MG63 (cell line): ENCODE results near the gene KRTDAP. TPM values are rescaled to one million over a fixed set of nuclear protein-coding genes. Genes with fewer than 3 reads are reported as not detected.
"Not testable (repeated sequence)": the region's sequence is repeated elsewhere in the genome, so short reads cannot be mapped to it uniquely, and the experiment has no call there.

Experiments
- DNase-seq: peaks from one replicate; pipeline ENCODE4 v3.0.0-alpha.2; 2020
- H3K27me3 ChIP-seq: fragments of 250-450 bp; sonication (Bioruptor Pico); 2 replicates; pipeline ENCODE4 v1.5.1; 2020; ENCODE audit warnings: mild to moderate bottlenecking, moderate library complexity
- H3K36me3 ChIP-seq: fragments of 250-450 bp; sonication (Bioruptor Pico); 2 replicates; pipeline ENCODE4 v1.5.1; 2020; ENCODE audit warnings: mild to moderate bottlenecking, moderate library complexity
- H3K4me3 ChIP-seq: fragments of 250-450 bp; sonication (Bioruptor Pico); 2 replicates; pipeline ENCODE4 v1.5.1; 2020; ENCODE audit warnings: mild to moderate bottlenecking, moderate library complexity
- H3K9me3 ChIP-seq: fragments of 250-450 bp; sonication (Bioruptor Pico); 2 replicates; pipeline ENCODE4 v1.5.1; 2020; ENCODE audit warnings: mild to moderate bottlenecking, moderate library complexity
- total RNA-seq: library from RNA; depleted of rRNA; stranded (reverse); fragments of >200 nt; shearing (Covaris generic); gene quantifications from 2 replicates; pipeline ENCODE4 v1.2.3, GENCODE V29; 2014; ENCODE audit warnings: low replicate concordance

The KRTDAP gene
- total RNA-seq, 1 experiment from 2014 or later: not detected

DNA sequence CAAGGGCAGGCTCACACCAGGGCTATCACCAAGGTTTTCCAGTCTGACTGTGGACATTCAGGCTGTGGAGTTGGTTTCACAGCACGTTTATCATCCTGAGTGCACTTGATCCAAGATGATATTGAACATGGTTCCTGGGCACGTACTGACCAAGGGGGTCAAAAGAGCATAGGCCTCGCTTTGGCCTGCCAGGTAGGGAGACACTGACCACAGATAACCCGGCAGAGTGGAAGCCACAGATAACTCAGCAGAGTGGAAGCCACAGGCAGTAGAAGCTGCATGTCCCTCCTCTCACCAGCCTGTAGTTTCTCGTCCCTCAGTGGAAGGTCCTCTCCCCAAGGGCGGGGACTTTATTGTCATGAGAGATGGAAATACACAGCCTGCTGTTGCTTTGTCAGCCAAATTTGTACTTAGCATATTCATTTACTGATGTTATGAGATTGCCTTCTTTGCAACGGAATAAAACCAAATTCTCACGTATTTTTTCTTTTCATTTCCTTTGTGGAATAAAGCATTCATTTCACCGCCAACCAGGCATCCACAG lies 8.8 kb upstream of the KRTDAP start:
- H3K36me3 ChIP-seq: no peaks in the 10 kb centered on the region
- DNase-seq: no peak
- H3K27me3 ChIP-seq: peaks cover 3% of the 10 kb centered on the region; the same call in 1 of the 2 replicates
- no peaks in the 10 kb centered on the region for H3K9me3 ChIP-seq
- H3K4me3 ChIP-seq: no peak overlapping the region

DNA sequence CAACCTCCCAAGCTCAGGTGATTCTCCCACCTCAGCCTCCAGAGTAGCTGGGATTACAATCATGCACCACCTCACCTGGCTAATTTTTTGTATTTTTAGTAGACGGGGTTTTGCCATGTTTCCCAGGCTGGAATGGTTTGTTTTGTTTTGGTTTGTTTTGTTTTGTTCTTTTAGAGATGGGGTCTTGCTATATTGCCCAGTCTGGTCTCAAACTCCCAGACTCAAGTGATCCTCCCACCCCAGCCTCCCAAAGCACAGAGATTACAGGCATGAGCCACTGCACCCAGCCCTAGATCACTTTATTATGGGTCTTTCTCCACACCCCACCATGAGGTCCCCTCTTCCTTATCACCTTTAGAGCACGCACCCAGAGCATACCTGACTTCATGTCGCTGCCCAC lies 8.0 kb upstream of the KRTDAP start:
- Histone ChIP-seq H3K27me3 (peaks cover 2% of the 10 kb centered on the region; the same call in 1 of the 2 replicates), H3K36me3 (no peaks in the 10 kb centered on the region), H3K4me3 (no peak overlapping the region), H3K9me3 (no peaks in the 10 kb centered on the region)
- no peak for DNase-seq

DNA sequence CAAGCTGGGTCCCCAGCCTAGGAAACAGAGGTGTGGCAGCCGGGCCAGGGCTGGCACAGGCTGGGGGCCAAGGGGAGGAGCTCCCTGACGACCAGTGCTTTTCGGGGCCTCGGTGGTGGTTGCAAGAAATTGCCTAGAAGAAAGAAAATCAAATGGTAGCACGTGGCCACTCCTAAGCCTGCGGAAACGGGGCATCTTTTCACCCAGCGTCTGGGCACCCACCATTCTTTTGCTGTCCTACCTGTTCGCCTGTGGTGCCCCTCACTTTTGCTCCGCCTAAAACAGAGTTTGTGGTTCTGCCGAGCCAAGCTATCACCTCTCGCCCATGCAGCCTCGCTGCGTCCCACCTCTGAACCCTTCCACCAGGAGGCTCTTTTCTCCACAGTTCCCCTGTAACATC lies 7.1 kb upstream of the KRTDAP start:
- no peak overlapping the region for H3K4me3 ChIP-seq
- no peaks in the 10 kb centered on the region for H3K36me3 ChIP-seq
- H3K9me3 ChIP-seq: no peaks in the 10 kb centered on the region
- no peak for DNase-seq
- H3K27me3 ChIP-seq: peaks cover 11% of the 10 kb centered on the region; the same call in 1 of the 2 replicates

DNA sequence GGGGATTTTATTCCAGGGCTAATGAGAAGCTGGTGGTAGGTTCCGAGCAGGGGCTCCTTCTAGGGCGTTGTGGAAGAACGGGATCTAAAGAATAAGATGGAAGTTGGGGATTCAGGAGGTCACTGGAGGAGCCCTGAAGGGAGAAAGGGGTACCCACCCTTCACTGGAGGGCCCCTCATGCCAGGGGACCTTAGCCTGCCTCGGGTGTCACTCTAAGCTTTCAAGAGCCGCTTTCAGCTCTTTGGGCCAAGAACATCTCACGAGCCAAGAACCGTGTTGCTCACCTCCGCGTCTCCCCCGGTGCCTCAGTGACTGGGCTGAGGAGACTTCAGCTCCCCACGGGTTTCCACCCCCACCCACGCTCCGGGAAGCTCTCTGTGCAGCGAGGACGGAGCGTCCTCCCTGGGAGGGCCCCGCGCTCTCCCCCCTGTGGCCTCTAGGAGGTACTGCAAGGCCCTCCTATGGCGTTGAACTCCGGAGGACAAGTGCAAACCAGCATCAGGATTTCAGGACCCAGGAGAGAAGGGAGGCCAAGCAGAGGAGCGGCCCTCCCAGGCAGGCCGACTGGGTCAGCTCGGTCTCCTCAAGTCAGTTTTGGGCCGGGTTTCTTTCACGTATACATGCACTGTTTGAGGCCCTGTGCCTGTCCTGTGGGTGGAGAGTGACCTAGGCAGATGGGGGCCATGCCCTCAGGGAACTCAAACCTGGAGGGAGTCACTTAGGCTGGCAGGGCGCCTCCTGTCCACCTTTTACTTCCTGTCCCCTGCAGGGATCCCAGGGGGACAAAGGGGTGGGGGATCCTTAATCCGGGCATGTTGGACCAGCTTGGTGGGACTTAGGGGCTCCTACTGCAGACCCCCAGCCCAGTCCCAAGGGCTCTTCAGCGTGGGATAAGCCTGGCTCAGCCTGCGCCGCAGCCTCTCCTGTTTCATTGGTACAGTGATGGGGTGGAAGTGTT lies 5.1 kb upstream of the KRTDAP start:
- no peaks in the 10 kb centered on the region for H3K36me3 ChIP-seq
- H3K9me3 ChIP-seq: no peaks in the 10 kb centered on the region
- H3K27me3 ChIP-seq: peaks cover 24% of the 10 kb centered on the region
- peak; percentile 63 for DNase-seq
- no peak overlapping the region for H3K4me3 ChIP-seq

DNA sequence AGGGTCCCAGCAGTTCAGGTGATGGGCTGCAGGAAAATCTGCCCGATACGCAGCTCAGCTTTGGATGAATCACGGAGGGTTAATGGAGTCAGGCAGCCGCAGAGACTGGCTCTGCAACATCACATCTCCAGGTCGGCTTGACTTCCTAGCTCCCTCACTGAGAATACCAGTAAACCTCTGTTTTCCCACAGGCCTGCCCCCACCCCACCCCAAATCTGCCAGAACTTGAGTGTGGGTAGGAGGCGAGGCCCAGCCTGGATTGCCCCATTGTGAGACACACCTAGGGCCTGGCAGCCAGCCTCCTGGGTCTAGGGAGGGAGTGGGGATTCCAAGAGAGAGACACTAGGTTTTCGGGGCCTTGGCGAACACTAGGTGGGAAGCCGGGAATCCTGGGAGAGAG lies 3.7 kb upstream of the KRTDAP start:
- no peaks in the 10 kb centered on the region for H3K9me3 ChIP-seq
- H3K36me3 ChIP-seq: no peaks in the 10 kb centered on the region
- peaks cover 34% of the 10 kb centered on the region for H3K27me3 ChIP-seq
- H3K4me3 ChIP-seq: no peak overlapping the region
- DNase-seq: no peak

DNA sequence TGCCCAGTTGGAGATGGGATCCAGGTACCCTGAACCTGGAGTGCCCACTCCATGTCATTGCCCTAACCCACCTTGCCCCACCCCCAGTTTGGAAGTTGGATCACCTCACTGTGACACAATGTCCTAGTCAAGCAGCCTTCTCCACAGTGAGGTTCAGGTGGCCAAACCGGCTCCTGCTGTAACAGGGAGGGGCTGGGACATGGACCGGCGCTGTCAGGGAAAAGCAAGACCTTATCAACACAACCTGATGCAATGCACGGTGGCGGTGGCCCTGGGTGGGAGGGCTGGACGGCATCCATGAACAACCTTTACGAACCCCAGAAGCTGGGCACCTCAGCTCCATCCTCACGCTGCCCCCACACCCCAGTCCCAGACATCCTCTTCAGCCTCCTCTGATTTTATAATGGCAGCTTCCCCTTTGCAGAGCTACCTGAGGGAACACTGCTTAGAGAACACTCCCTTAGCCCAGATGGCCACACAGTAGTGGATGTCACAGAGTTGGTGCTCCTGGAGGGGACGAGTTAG lies 1.6 kb upstream of the KRTDAP start:
- Histone ChIP-seq H3K9me3 (no peaks in the 10 kb centered on the region), H3K4me3 (no peak overlapping the region), H3K36me3 (no peaks in the 10 kb centered on the region), H3K27me3 (peaks cover 53% of the 10 kb centered on the region)
- no peak for DNase-seq

DNA sequence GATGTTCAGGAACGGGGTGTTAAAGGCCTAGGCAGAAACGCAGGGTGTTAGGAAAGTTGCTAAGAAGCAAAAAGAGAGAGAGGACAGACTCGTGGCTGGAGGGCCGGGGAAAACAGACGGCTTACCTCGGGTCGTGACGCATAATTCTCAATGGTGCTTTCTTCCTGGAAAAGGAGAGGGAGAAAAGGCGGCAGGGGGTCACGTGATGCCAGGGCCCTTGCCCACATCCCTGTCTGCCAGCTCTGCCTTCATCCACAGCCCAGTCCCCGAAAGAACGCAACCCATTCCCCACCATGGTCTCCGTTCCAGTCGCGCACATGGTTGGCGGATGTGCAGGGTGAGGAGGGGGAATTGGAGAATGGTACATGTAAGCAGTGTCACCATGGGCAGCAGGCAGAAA lies 1.6 kb downstream of the KRTDAP start:
- peaks cover 61% of the 10 kb centered on the region for H3K27me3 ChIP-seq
- no peak for DNase-seq
- H3K36me3 ChIP-seq: no peaks in the 10 kb centered on the region
- no peak overlapping the region for H3K4me3 ChIP-seq
- no peaks in the 10 kb centered on the region for H3K9me3 ChIP-seq

DNA sequence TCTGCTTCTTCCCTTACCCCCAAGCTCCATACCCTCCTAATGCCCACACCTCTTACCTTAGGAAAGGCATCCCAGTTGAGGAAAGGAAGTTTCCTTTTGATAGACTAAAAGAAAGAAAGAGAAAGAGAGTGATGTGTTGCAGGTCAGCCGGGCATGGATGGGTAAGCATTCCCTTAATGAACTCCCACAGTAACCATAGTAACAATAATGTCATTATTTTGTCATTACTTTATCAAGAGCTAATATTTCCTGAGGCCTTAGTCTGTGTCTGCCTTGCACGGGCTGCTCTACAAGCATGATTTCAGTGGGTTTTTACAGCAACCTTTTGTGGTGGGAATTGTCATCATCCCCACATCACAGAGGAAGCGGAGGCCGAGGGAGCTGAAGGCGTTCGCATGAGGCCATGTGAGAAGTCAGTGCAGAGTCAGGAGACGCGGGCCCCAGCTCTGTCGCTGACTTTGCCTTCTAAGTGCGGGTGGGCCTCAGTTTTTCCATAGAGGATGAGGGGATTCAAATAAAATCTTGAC lies 2.5 kb downstream of the KRTDAP start:
- H3K9me3 ChIP-seq: no peaks in the 10 kb centered on the region
- no peak overlapping the region for H3K4me3 ChIP-seq
- H3K27me3 ChIP-seq: peaks cover 57% of the 10 kb centered on the region
- DNase-seq: no peak
- no peaks in the 10 kb centered on the region for H3K36me3 ChIP-seq

DNA sequence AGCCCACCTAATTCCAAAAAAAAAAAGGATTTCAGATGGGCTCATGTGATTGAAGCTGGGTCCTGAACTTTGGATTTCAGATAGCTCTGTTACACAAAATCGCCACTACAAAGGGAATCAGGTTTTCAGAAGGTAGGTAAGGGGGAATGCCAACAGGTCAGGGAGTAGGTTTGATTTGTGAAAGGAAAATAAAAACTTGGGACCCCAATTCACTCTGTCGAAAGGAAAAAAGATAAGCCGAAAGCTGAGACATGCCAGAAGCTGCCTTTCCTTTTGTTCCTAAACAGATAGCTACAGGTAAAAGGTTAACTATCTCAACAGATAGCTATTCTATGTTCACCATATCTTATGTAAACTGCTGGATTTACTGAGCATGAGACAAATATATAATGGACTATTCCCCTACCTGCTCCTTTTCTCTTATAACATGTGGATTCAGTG lies 4.0 kb downstream of the KRTDAP start:
- Histone ChIP-seq H3K9me3 (no peaks in the 10 kb centered on the region), H3K27me3 (peaks cover 48% of the 10 kb centered on the region), H3K4me3 (no peak overlapping the region), H3K36me3 (no peaks in the 10 kb centered on the region)
- DNase-seq: no peak

DNA sequence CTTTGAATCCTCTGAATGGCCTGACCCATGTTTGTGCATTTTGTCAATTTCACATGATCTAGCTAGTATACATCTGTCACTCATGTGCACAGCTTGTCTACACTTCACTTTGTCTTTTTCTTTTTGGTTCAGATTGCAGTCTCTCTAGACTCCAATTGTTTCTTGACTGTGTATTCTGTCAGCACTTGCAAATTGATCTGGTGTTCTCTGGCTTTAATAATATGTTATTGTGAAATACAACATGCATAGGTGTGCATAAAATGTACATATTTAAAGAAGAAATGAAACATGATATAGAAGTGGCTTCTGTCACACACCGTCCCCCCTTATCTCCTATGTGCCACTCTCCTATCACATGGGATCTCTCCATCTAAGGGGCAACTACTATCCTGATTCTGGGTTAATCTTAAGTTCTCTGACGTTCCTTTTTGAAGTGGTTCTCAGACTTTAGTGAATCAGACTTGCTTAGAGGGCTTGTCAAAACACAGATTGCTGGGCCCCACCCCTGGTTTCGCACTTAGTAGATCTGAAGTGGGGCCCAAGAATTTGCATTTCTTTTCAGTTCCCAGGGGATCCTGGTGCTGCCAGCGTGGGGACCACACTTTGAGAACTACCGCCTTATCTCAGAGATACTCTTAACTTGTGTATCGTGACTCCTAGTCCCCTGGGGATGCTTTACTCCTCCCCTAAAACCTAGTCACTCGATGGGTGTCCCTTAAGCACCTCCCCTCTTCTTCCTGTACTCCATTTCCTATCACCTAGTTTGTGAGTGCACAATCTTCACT lies 5.8 kb downstream of the KRTDAP start:
- H3K36me3 ChIP-seq: no peaks in the 10 kb centered on the region
- peaks cover 41% of the 10 kb centered on the region for H3K27me3 ChIP-seq
- no peak for DNase-seq
- no peak overlapping the region for H3K4me3 ChIP-seq
- H3K9me3 ChIP-seq: no peaks in the 10 kb centered on the region

DNA sequence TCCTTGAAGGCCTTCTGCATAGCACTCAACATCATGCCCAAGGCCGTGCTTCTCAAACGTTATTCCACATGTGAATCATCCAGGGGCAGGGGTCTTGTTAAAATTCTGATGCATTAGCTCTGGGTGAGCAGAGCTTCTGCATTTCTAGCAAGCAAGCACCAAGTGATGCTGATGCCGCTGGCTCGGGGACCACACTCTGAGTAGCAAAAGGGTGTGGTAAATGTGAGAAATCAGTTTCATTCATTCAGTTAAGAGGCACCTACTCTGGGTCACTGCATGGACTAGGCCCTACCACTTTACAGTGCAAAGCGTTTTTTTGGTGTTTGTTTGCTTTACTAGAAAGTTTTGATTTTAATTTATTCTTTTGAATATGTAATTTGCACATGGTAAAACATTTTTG lies 7.2 kb downstream of the KRTDAP start:
- peaks cover 31% of the 10 kb centered on the region for H3K27me3 ChIP-seq
- H3K36me3 ChIP-seq: no peaks in the 10 kb centered on the region
- H3K9me3 ChIP-seq: no peaks in the 10 kb centered on the region
- H3K4me3 ChIP-seq: no peak overlapping the region
- no peak for DNase-seq

DNA sequence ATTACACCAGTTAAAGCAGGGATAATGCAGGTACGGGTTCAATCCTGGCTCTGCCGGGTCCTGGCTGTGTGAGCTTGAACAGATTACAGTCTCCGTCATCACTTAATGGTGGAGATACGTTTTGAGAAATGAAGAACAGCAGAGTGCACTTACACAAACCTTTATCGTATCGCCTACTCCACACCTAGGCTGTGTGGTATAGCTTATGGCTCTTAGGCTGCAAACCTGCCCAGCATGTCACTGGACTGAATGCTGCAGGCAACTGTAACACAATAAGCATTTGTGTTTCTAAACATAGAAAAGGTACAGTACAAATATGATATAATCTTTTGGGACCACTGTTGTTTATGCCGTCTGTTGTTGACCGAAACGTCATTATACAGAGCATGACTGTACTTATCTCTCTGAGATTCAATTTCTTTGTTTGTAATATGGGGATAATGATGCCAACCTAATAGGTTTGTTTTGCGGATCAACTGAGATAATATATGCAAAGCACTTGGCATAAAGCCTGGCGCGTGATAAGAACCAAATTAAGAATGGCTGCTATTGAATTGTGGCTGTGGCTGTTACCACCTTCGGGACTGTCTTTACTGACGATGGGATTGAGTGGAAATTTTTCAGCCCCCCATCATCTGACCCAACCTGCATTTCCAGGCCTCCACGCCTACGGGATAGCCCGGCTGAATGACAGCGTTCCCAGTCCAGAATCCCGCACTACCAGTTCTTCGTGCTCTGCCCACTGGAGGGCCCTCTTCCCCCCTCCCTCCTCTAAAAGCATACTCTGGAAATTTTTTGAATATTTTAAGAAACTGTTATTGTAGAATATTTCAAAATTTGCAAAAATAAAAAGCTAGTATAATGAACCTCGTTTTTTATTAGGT lies 11.2 kb downstream of the KRTDAP start:
- no peaks in the 10 kb centered on the region for H3K9me3 ChIP-seq
- H3K27me3 ChIP-seq: peaks cover 12% of the 10 kb centered on the region; the same call in 1 of the 2 replicates
- no peak for DNase-seq
- H3K4me3 ChIP-seq: no peak overlapping the region
- H3K36me3 ChIP-seq: no peaks in the 10 kb centered on the region

DNA sequence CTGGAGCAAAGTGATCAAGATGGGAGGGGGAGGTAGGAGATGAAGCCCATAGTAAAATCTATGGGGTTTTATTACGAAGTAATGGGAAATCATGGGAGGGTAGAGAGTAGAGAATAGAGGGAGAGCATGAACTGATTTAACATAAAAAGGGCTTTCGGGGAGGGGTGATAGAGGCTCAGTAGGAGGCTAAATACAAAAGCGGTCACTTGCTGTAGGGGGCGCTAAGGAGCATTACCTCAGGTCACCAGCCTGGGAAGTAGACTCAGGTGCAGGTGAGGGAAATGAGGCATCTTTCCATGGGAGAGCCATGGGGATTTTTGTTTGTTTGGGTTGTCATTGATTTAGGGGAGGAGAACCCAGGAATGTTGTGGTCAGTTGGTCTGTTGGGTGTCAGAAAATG lies 14.1 kb downstream of the KRTDAP start:
- no peak overlapping the region for H3K4me3 ChIP-seq
- no peaks in the 10 kb centered on the region for H3K9me3 ChIP-seq
- H3K36me3 ChIP-seq: no peaks in the 10 kb centered on the region
- DNase-seq: no peak
- H3K27me3 ChIP-seq: 0 out of 2 replicates have a peak, but pooled peaks cover 5% of the 10 kb centered on the region

DNA sequence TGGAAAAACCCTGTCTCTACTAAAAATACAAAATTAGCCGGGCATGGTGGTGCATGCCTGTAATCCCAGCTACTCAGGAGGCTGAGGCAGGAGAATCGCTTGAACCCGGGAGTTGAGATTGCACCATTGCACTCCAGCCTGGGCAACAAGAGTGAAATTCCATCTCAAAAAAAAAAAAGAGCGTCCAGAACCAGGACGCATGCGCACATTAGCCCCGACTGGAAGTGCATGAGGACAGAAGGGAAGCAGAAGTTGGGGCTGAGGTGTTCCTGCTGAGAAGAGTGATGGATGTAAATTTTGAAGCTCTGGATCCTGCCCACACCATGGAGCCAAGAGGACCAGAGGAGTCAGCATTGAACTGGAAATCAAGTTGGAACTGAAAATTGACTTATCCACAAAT lies 15.7 kb downstream of the KRTDAP start:
- H3K36me3 ChIP-seq, H3K4me3 ChIP-seq, H3K9me3 ChIP-seq, H3K27me3 ChIP-seq, DNase-seq: not testable (repeated sequence)

DNA sequence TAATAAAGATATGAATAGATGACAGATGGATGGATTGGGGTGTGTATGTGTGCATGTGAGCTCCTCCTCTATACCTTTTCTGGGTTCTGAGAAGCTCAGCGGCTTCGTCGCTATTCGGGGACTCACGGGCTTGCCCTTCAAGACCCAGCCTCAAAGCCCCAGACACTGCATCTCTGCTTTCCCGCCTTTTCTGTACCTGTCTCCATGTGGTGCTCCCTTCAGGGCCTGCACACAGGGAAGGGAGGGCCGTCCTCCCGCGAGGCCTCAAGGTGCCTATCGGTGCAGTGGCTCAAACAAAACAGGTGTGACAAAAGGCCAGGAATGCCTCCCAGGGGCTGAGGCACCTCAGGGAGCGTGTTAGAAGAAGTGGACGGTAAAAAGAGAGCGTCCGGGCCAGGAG lies 16.2 kb downstream of the KRTDAP start:
- DNase-seq: no peak
- Histone ChIP-seq H3K9me3 (no peaks in the 10 kb centered on the region), H3K4me3 (no peak overlapping the region), H3K27me3 (peaks cover 2% of the 10 kb centered on the region; the same call in 1 of the 2 replicates), H3K36me3 (no peaks in the 10 kb centered on the region)

DNA sequence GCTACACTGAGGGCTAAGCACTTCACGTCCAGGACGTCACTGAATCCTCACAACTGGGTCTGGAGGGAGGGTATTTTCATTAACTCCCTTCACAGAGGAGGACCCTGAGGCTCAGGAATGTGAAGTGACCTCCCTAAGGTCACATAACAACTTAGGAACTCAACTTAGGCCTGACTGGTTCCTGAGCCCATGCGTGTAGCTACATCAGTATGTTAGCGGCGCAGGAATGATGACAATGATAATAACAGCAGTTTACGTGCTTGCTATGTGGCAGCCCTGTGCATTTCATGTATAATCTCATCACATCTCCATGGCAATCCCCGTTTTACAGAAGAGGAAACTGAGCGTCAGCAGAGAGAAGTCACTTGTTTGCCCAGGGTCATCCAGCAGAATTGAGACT lies 18.3 kb downstream of the KRTDAP start:
- DNase-seq: no peak
- H3K27me3 ChIP-seq: no peaks in the 10 kb centered on the region; the same call in 1 of the 2 replicates
- H3K9me3 ChIP-seq: no peaks in the 10 kb centered on the region
- no peaks in the 10 kb centered on the region for H3K36me3 ChIP-seq
- H3K4me3 ChIP-seq: no peak overlapping the region
